HepG2 (cell line): ENCODE results near the gene PGM3. TPM values are rescaled to one million over a fixed set of nuclear protein-coding genes. Genes with fewer than 3 reads are reported as not detected.

Experiments used
- ATAC-seq: fragments of 200-7000 bp; cut with Tn5 transposase; 3 replicates; pipeline ENCODE4 v1.9.1; 2020; ENCODE audit warnings: mild to moderate bottlenecking, moderate library complexity
- BruUV-seq: library from RNA; stranded (reverse); fragments of 400-500 nt; replicated peaks from 2 replicates; lab custom pipeline; 2021; lab: Mats Ljungman, UMichigan
- CTCF ChIA-PET: fragments of 300-600 bp; formaldehyde crosslinking; extraction: SDS; loops from one replicate; lab custom pipeline; 2021; ENCODE audit warnings: low total read pairs, inconsistent platforms, low intra/inter-chr PET ratio; lab: Yijun Ruan, JAX
- POLR2A ChIA-PET: fragments of 350-600 bp; sonication (Branson Sonifier 250); formaldehyde crosslinking; loops from one replicate; lab custom pipeline; 2020; ENCODE audit warnings: antibody characterized with exemption, inconsistent platforms; lab: Yijun Ruan, JAX
- DNase-seq: peaks from one replicate; pipeline ENCODE4 v3.0.0-alpha.2; 2015; ENCODE audit warnings: low spot score
- FAIRE-seq: peaks from 3 replicates; lab custom pipeline; 2011; peaks lifted over from hg19 to GRCh38; lab: Jason Lieb, UNC
- H2AFZ ChIP-seq: one replicate; pipeline ENCODE4 v1.6.1; 2011; ENCODE audit warnings: low read length, inconsistent platforms
- H3K27ac ChIP-seq: fragments of 300-600 bp; 3 replicates; pipeline ENCODE4 v1.8.0; 2011; ENCODE audit warnings: mixed run types, mild to moderate bottlenecking, mixed read lengths, low read length, inconsistent platforms; ENCODE audit not compliant: insufficient read depth; ENCODE audit errors: extremely low read length
- H3K27me3 ChIP-seq, 2 experiments: fragments of 200-600 bp in 1 of 2; 2 replicates in 1 of 2; 3 replicates in 1 of 2; pipeline versions ENCODE4 v1.6.0 to v1.8.0; 2011; ENCODE audit warnings: low read length in 2 of 2, mild to moderate bottlenecking in 2 of 2, moderate library complexity in 2 of 2, inconsistent platforms in 1 of 2; ENCODE audit not compliant: insufficient read depth in 2 of 2, control insufficient read depth in 1 of 2
- H3K36me3 ChIP-seq, 2 experiments: fragments of 200-600 bp in 1 of 2; replicated peaks in 1 of 2; 2 replicates in 1 of 2; 3 replicates in 1 of 2; pipeline versions ENCODE4 v1.5.1 to v1.8.0; 2011; ENCODE audit warnings: low read length in 2 of 2, inconsistent platforms in 1 of 2; ENCODE audit not compliant: insufficient read depth in 2 of 2, control insufficient read depth in 1 of 2
- H3K4me1 ChIP-seq: 2 replicates; pipeline ENCODE4 v1.5.1; 2012; ENCODE audit warnings: low read length, inconsistent platforms; ENCODE audit not compliant: insufficient read depth
- H3K4me2 ChIP-seq: 2 replicates; pipeline ENCODE4 v1.6.0; 2011; ENCODE audit warnings: low read depth, low read length, inconsistent platforms
- H3K4me3 ChIP-seq, 3 experiments: fragments of 200-600 bp in 1 of 3; sonication (generic), shearing (Covaris generic) in 1 of 3; replicated peaks in 1 of 3; 2 replicates each; pipeline ENCODE4 v1.5.1; 2011 to 2016; ENCODE audit warnings: low read length in 3 of 3, inconsistent platforms in 2 of 3, low read depth in 2 of 3, mild to moderate bottlenecking in 2 of 3, control low read depth in 1 of 3, mixed read lengths in 1 of 3; ENCODE audit not compliant: insufficient read depth in 1 of 3
- H3K79me2 ChIP-seq: one replicate; pipeline ENCODE4 v1.6.1; 2011; ENCODE audit warnings: low read length, inconsistent platforms; ENCODE audit not compliant: insufficient read depth
- H3K9ac ChIP-seq: 2 replicates; pipeline ENCODE4 v1.6.0; 2011; ENCODE audit warnings: mild to moderate bottlenecking, low read depth, low read length, inconsistent platforms; ENCODE audit not compliant: insufficient read depth
- H3K9me3 ChIP-seq: 2 replicates; pipeline ENCODE4 v1.5.1; 2012; ENCODE audit warnings: mild to moderate bottlenecking, low read length
- H4K20me1 ChIP-seq: 2 replicates; pipeline ENCODE4 v1.6.0; 2011; ENCODE audit warnings: inconsistent platforms, mild to moderate bottlenecking, low read length, moderate library complexity; ENCODE audit not compliant: insufficient read depth
- ATF5 ChIP-seq: sonication (generic); formaldehyde crosslinking; IDR thresholded peaks from 2 replicates; pipeline ENCODE4 v1.4.0; 2020; ENCODE audit warnings: mild to moderate bottlenecking, low read depth, missing genetic modification reagents
- CAMTA2 ChIP-seq: sonication (generic); formaldehyde crosslinking; IDR thresholded peaks from 2 replicates; pipeline ENCODE4 v1.4.0; 2020; ENCODE audit warnings: mild to moderate bottlenecking, missing genetic modification reagents, borderline replicate concordance
- CREM ChIP-seq, 2 experiments: sonication (generic) in 1 of 2; formaldehyde crosslinking in 1 of 2; IDR thresholded peaks; 2 replicates each; pipeline versions ENCODE4 v1.4.0 to v1.6.1; 2016 to 2020; ENCODE audit warnings: antibody characterized with exemption in 1 of 2, mild to moderate bottlenecking in 1 of 2, missing genetic modification reagents in 1 of 2
- GTF3A ChIP-seq: sonication (generic); formaldehyde crosslinking; conservative IDR thresholded peaks from 2 replicates; pipeline ENCODE4 v1.4.0; 2020; ENCODE audit warnings: mild to moderate bottlenecking, missing genetic modification reagents
- HINFP ChIP-seq: sonication (generic); formaldehyde crosslinking; IDR thresholded peaks from 2 replicates; pipeline ENCODE4 v1.4.0; 2020; ENCODE audit warnings: low read depth, mild to moderate bottlenecking, missing genetic modification reagents
- KDM1A ChIP-seq: IDR thresholded peaks from 2 replicates; pipeline ENCODE4 v1.6.1; 2016; ENCODE audit warnings: missing compliant biosample characterization
- NR0B2 ChIP-seq: sonication (generic); formaldehyde crosslinking; IDR thresholded peaks from 2 replicates; pipeline ENCODE4 v1.4.0; 2020; ENCODE audit warnings: mild to moderate bottlenecking, missing genetic modification reagents
- PTBP1 ChIP-seq: fragments of 200-400 bp; formaldehyde crosslinking; IDR thresholded peaks from 2 replicates; pipeline ENCODE4 v1.6.1; 2018; ENCODE audit warnings: low read length, low read depth; ENCODE audit not compliant: poor library complexity, severe bottlenecking
- SIN3B ChIP-seq: fragments of 150-350 bp; IDR thresholded peaks from 2 replicates; pipeline ENCODE4 v1.6.1; 2014; ENCODE audit warnings: low read length
- SMAD3 ChIP-seq: sonication (generic); formaldehyde crosslinking; IDR thresholded peaks from 2 replicates; pipeline ENCODE4 v1.4.0; 2020; ENCODE audit warnings: missing genetic modification reagents
- SOX6 ChIP-seq, 2 experiments: fragments of 450-650 bp in 1 of 2; sonication (generic) in 1 of 2; formaldehyde crosslinking in 1 of 2; IDR thresholded peaks; 2 replicates each; pipeline versions ENCODE4 v1.4.0 to v1.6.1; 2017 to 2020; ENCODE audit warnings: antibody characterized with exemption in 1 of 2, mild to moderate bottlenecking in 1 of 2, missing genetic modification reagents in 1 of 2
- TFAP4 ChIP-seq: sonication (generic); IDR thresholded peaks from 2 replicates; pipeline ENCODE4 v1.6.1; 2016; ENCODE audit warnings: low read depth, borderline replicate concordance
- ZIK1 ChIP-seq: sonication (generic); formaldehyde crosslinking; IDR thresholded peaks from 2 replicates; pipeline ENCODE4 v1.5.0; 2020; ENCODE audit warnings: mild to moderate bottlenecking, low read depth, missing genetic modification reagents, borderline replicate concordance
- ZNF225 ChIP-seq: sonication (generic); formaldehyde crosslinking; IDR thresholded peaks from 2 replicates; pipeline ENCODE4 v1.4.0; 2020; ENCODE audit warnings: mild to moderate bottlenecking, missing genetic modification reagents
- in situ Hi-C: cut with HindIII; loops from 2 replicates; pipeline ENCODE4 v1.10.0; 2017; ENCODE audit warnings: low pct_unique_long_range_greater_than_20kb; ENCODE audit not compliant: extremely low pct_ligation_motif_present
- intact Hi-C: fragments of 100-400 bp; cut with micrococcal nuclease; formaldehyde crosslinking; loops from one replicate; pipeline ENCODE4 v1.10.0; 2022; ENCODE audit not compliant: unreplicated experiment
- polyA plus RNA-seq, 8 experiments: library from polyadenylated mRNA; depleted of rRNA in 3 of 8; stranded (reverse) in 7 of 8; unstranded in 1 of 8; fragments of >200 nt; fragmentation: Illumina TruSeq in 4 of 8; extraction: Trizol in 4 of 8; gene quantifications; 2 replicates each; pipeline versions ENCODE4 v1.2.1 to v1.2.3, GENCODE V29; 2011 to 2016; ENCODE audit warnings: low read depth in 4 of 8, missing spikeins in 1 of 8, mixed read lengths in 1 of 8; ENCODE audit not compliant: insufficient read depth in 1 of 8
- total RNA-seq, 5 experiments: library from RNA; depleted of rRNA; stranded (reverse); fragments of >200 nt; fragmentation: Illumina TruSeq; extraction: Trizol; gene quantifications; 2 replicates each; pipeline ENCODE4 v1.2.3, GENCODE V29; 2016; ENCODE audit warnings: low read depth in 1 of 5

PGM3 gene
- total and polyA plus RNA-seq, 2 of the 13 experiments (the other 11 are each of a cell fraction or from before 2014, with no cell fraction given): 72.5 to 163 TPM

GRCh38 chr6:83216806-83217205 lies 23.7 kb upstream of the PGM3 start:
- Histone ChIP-seq H3K4me3 (no peak overlapping the region), H3K36me3 (no peaks in the 10 kb centered on the region), H3K9me3 (no peaks in the 10 kb centered on the region), H3K27ac (no peak overlapping the region), H3K4me1 (no peaks in the 10 kb centered on the region), H3K4me2 (no peak overlapping the region), H2AFZ (no peak overlapping the region), H3K27me3 (no peaks in the 10 kb centered on the region; a peak in 1 of 5 replicates), H3K9ac (no peak overlapping the region), H3K79me2 (no peaks in the 10 kb centered on the region), H4K20me1 (no peaks in the 10 kb centered on the region)
- ATAC-seq (no peak), DNase-seq (no peak), FAIRE-seq (no peak)
- BruUV-seq: no TSS peak
- intact Hi-C loops (loop anchor here (5.0 to 10.0 kb wide), 2 partner anchors 55 to 962 kb away; no protein-coding TSS in a partner anchor), in situ Hi-C loops (loop anchor here (5.0 kb wide), 1 partner anchor 150 kb away; the partner anchor contains the start of genes DOP1A and UBE3D)
- POLR2A ChIA-PET: no interaction called here
- no peak for TF ChIP-seq SIN3B
- no peak for TF ChIP-seq CAMTA2 (CRISPR knock-in tag)
- TF ChIP-seq ZNF225 (CRISPR knock-in tag): no peak
- no peak for TF ChIP-seq SOX6 (IDR thresholded peaks at IDR 0.05)
- no peak for TF ChIP-seq SOX6 (CRISPR knock-in tag; IDR thresholded peaks at IDR 0.05)
- no peak for TF ChIP-seq CREM (IDR thresholded peaks at IDR 0.05)
- no peak for TF ChIP-seq CREM (CRISPR knock-in tag; IDR thresholded peaks at IDR 0.05)
- TF ChIP-seq PTBP1: no peak
- no peak for TF ChIP-seq TFAP4
- no peak for TF ChIP-seq KDM1A
- TF ChIP-seq ATF5 (CRISPR knock-in tag): no peak
- no peak for TF ChIP-seq GTF3A (CRISPR knock-in tag)
- TF ChIP-seq NR0B2 (CRISPR knock-in tag): no peak
- TF ChIP-seq SMAD3 (CRISPR knock-in tag): no peak
- no peak for TF ChIP-seq HINFP (CRISPR knock-in tag)
- TF ChIP-seq ZIK1 (CRISPR knock-in tag): no peak
- CTCF ChIA-PET: no interaction called here
